GM12872 (cell line): Measurements from ENCODE around the gene COL4A1.
A peak's percentile ranks its signal among the peaks of the same experiment; 100 is the strongest.

Source experiments
- TF ChIP-seq, protein P1 (sequence below): IDR thresholded peaks from 3 replicates; pipeline ENCODE4 v1.5.1; 2011; ENCODE audit warnings: low read depth, mild to moderate bottlenecking, low read length, moderate library complexity; ENCODE audit not compliant: insufficient read depth

Gene COL4A1

GRCh38 chr13:110278859-110279258 lies 28.1 kb downstream of the COL4A1 start:
- TF ChIP-seq, protein P1, sequence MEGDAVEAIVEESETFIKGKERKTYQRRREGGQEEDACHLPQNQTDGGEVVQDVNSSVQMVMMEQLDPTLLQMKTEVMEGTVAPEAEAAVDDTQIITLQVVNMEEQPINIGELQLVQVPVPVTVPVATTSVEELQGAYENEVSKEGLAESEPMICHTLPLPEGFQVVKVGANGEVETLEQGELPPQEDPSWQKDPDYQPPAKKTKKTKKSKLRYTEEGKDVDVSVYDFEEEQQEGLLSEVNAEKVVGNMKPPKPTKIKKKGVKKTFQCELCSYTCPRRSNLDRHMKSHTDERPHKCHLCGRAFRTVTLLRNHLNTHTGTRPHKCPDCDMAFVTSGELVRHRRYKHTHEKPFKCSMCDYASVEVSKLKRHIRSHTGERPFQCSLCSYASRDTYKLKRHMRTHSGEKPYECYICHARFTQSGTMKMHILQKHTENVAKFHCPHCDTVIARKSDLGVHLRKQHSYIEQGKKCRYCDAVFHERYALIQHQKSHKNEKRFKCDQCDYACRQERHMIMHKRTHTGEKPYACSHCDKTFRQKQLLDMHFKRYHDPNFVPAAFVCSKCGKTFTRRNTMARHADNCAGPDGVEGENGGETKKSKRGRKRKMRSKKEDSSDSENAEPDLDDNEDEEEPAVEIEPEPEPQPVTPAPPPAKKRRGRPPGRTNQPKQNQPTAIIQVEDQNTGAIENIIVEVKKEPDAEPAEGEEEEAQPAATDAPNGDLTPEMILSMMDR, result no peak

DNA sequence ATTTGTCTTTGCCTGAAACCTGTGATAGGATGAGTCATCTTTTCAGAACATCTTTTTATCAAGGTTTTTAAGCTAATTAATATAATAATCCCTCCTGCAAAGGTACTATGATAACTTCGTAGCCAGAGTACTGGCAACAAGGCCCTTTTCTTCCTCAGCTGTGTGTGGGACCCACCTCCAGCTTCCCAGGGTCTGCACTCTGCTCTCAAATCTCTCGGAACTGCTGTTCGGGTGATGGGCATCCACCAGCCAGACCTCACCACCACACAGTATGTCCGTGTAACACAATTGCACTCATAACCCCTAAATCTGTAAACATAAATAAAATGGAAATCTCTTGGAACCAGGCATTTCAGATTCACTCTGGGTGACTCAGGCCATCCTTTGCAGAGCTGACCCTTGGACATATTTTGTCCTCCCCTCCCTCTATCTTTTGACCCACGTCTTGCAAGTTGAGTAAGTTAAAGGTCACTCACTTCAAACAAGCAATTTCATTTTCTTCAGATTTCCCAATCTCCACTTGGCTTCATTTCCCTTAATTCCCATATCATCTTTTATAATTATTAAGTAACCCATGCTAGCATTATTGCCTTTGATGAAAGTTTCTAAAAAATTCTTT lies 29.5 kb downstream of the COL4A1 start:
- TF ChIP-seq, protein P1, result no peak

GRCh38 chr13:110276553-110276950 lies 30.4 kb downstream of the COL4A1 start:
- TF ChIP-seq, protein P1, result no peak

- TF ChIP-seq, protein P1, result no peak
Observed at GRCh38 chr13:110275931-110276552, 30.9 kb downstream of the COL4A1 start.

GRCh38 chr13:110274687-110275086 lies 32.3 kb downstream of the COL4A1 start:
- TF ChIP-seq, protein P1, result 0 out of 3 replicates have a peak, but pooled peaks have one; percentile 18

DNA sequence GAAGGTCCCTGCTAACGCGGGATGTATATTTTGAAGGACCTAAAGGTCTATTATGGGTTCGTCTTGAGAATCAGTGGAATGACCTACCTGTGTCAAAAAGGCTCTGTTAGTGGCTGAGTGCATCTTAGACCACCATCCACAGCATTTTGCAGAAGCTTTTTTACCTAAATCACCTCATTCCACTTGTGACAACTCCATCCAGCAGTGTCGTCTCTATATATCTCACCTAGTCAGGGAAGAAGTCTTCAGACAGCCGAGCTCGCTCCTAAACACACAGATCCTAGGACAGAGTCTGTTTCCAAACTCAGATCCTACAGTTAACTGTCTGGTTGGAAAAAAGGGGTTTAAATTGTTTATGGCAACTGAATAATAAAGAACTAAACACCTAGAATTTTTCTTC lies 33.7 kb downstream of the COL4A1 start:
- TF ChIP-seq, protein P1, result no peak

DNA sequence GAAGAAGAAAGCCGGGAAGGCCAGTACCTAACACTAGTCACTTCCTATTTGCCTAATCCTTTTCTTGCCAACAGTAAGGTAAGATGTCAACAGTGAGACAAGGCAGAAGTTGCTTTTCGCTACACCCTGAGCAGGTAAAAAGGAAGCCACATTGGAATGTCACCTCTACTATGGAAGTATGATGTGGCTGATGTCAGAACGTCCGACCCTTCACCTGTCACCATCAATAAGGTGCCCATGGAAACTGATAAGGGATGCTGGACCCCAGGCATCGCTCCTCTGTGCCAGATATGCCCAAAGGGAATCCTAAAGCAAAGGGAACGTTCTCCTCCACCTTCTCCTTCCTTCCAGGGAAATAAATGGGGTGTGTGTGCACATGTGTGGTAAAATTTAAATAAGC lies 34.3 kb downstream of the COL4A1 start:
- TF ChIP-seq, protein P1, result no peak
